Measurements from ENCODE around the gene SERPINI1.

Gene SERPINI1

GRCh38 chr3:167735233-167736138 lies at the start of gene SERPINI1:
Gene SERPINI1 (plus strand): TSS chr3:167735721. CDS start chr3:167789129, 53,408 bp downstream.
- peak within 1 kb of the TSS; percentile 91 to 97 for H3K4me3 ChIP-seq (ENCODE audit: low read depth in 1 of 2, low read length in 2 of 2)
- no peaks in the 10 kb centered on the region for H3K9me3 ChIP-seq (ENCODE audit: control insufficient read depth in 1 of 2, low read length in 2 of 2)
- no peaks in the 10 kb centered on the region for H3K27me3 ChIP-seq (ENCODE audit: control insufficient read depth in 1 of 2, insufficient read depth in 2 of 2, low read length in 2 of 2)
- H3K27ac ChIP-seq (ENCODE audit: low read depth, low read length): peak within 1 kb of the TSS; percentile 93
- peak within 1 kb of the TSS; percentile 71 to 92 for H3K9ac ChIP-seq (ENCODE audit: low read depth in 1 of 2, low read length in 2 of 2)
- no peaks in the 10 kb centered on the region for H3K36me3 ChIP-seq (ENCODE audit: control insufficient read depth in 1 of 2, insufficient read depth in 2 of 2, low read length in 2 of 2)
- H3K4me1 ChIP-seq (ENCODE audit: control insufficient read depth in 1 of 2, insufficient read depth in 2 of 2, low read length in 2 of 2): peaks cover 18 to 25% of the 10 kb centered on the region in 2 donors

GRCh38 chr3:167691366-167691765 lies 44.2 kb upstream of the SERPINI1 start:
- Histone ChIP-seq H3K27me3 (ENCODE audit: control insufficient read depth in 1 of 2, insufficient read depth in 2 of 2, low read length in 2 of 2) (no peaks in the 10 kb centered on the region), H3K9me3 (ENCODE audit: control insufficient read depth in 1 of 2, low read length in 2 of 2) (no peaks in the 10 kb centered on the region), H3K36me3 (ENCODE audit: control insufficient read depth in 1 of 2, insufficient read depth in 2 of 2, low read length in 2 of 2) (peaks cover 11 to 35% of the 10 kb centered on the region in 2 donors), H3K9ac (ENCODE audit: low read depth in 1 of 2, low read length in 2 of 2) (no peak overlapping the region), H3K4me1 (ENCODE audit: control insufficient read depth in 1 of 2, insufficient read depth in 2 of 2, low read length in 2 of 2) (no peaks in the 10 kb centered on the region), H3K27ac (ENCODE audit: low read depth, low read length) (no peak overlapping the region), H3K4me3 (ENCODE audit: low read depth in 1 of 2, low read length in 2 of 2) (no peak overlapping the region)

- Histone ChIP-seq H3K4me3 (ENCODE audit: low read depth in 1 of 2, low read length in 2 of 2) (no peak overlapping the region), H3K9me3 (ENCODE audit: control insufficient read depth in 1 of 2, low read length in 2 of 2) (no peaks in the 10 kb centered on the region), H3K36me3 (ENCODE audit: control insufficient read depth in 1 of 2, insufficient read depth in 2 of 2, low read length in 2 of 2) (peaks cover 7 to 28% of the 10 kb centered on the region in 2 donors), H3K4me1 (ENCODE audit: control insufficient read depth in 1 of 2, insufficient read depth in 2 of 2, low read length in 2 of 2) (peaks cover 0 to 1% of the 10 kb centered on the region in 2 donors), H3K9ac (ENCODE audit: low read depth in 1 of 2, low read length in 2 of 2) (no peak overlapping the region), H3K27ac (ENCODE audit: low read depth, low read length) (no peak overlapping the region), H3K27me3 (ENCODE audit: control insufficient read depth in 1 of 2, insufficient read depth in 2 of 2, low read length in 2 of 2) (no peaks in the 10 kb centered on the region)
Measured at GRCh38 chr3:167694121-167694520, 41.4 kb upstream of the SERPINI1 start.

GRCh38 chr3:167700046-167700445 lies 35.5 kb upstream of the SERPINI1 start:
- no peak overlapping the region for H3K9ac ChIP-seq (ENCODE audit: low read depth in 1 of 2, low read length in 2 of 2)
- H3K4me1 ChIP-seq (ENCODE audit: control insufficient read depth in 1 of 2, insufficient read depth in 2 of 2, low read length in 2 of 2): peaks cover 0 to 5% of the 10 kb centered on the region in 2 donors
- H3K36me3 ChIP-seq (ENCODE audit: control insufficient read depth in 1 of 2, insufficient read depth in 2 of 2, low read length in 2 of 2): peaks cover under 1 to 13% of the 10 kb centered on the region in 2 donors

GRCh38 chr3:167700926-167701325 lies 34.6 kb upstream of the SERPINI1 start:
- H3K4me3 ChIP-seq (ENCODE audit: low read depth in 1 of 2, low read length in 2 of 2): no peak overlapping the region
- H3K27ac ChIP-seq (ENCODE audit: low read depth, low read length): no peak overlapping the region
- peaks cover 0 to 11% of the 10 kb centered on the region in 2 donors for H3K36me3 ChIP-seq (ENCODE audit: control insufficient read depth in 1 of 2, insufficient read depth in 2 of 2, low read length in 2 of 2)
- peaks cover 0 to 5% of the 10 kb centered on the region in 2 donors for H3K4me1 ChIP-seq (ENCODE audit: control insufficient read depth in 1 of 2, insufficient read depth in 2 of 2, low read length in 2 of 2)
- no peaks in the 10 kb centered on the region for H3K27me3 ChIP-seq (ENCODE audit: control insufficient read depth in 1 of 2, insufficient read depth in 2 of 2, low read length in 2 of 2)
- H3K9me3 ChIP-seq (ENCODE audit: control insufficient read depth in 1 of 2, low read length in 2 of 2): no peaks in the 10 kb centered on the region
- no peak overlapping the region for H3K9ac ChIP-seq (ENCODE audit: low read depth in 1 of 2, low read length in 2 of 2)

More at GRCh38 chr3:167700046-167700445, 35.5 kb upstream of the SERPINI1 start:
- no peak overlapping the region for H3K4me3 ChIP-seq (ENCODE audit: low read depth in 1 of 2, low read length in 2 of 2)
- no peaks in the 10 kb centered on the region for H3K27me3 ChIP-seq (ENCODE audit: control insufficient read depth in 1 of 2, insufficient read depth in 2 of 2, low read length in 2 of 2)
- H3K27ac ChIP-seq (ENCODE audit: low read depth, low read length): no peak overlapping the region
- H3K9me3 ChIP-seq (ENCODE audit: control insufficient read depth in 1 of 2, low read length in 2 of 2): no peaks in the 10 kb centered on the region

- Histone ChIP-seq H3K4me3 (ENCODE audit: low read depth in 1 of 2, low read length in 2 of 2) (no peak overlapping the region), H3K27ac (ENCODE audit: low read depth, low read length) (no peak overlapping the region), H3K36me3 (ENCODE audit: control insufficient read depth in 1 of 2, insufficient read depth in 2 of 2, low read length in 2 of 2) (peaks cover 6 to 29% of the 10 kb centered on the region in 2 donors), H3K9ac (ENCODE audit: low read depth in 1 of 2, low read length in 2 of 2) (no peak overlapping the region), H3K27me3 (ENCODE audit: control insufficient read depth in 1 of 2, insufficient read depth in 2 of 2, low read length in 2 of 2) (no peaks in the 10 kb centered on the region), H3K4me1 (ENCODE audit: control insufficient read depth in 1 of 2, insufficient read depth in 2 of 2, low read length in 2 of 2) (no peaks in the 10 kb centered on the region), H3K9me3 (ENCODE audit: control insufficient read depth in 1 of 2, low read length in 2 of 2) (no peaks in the 10 kb centered on the region)
Measured at GRCh38 chr3:167705840-167706239, 29.7 kb upstream of the SERPINI1 start.

- no peak overlapping the region for H3K27ac ChIP-seq (ENCODE audit: low read depth, low read length)
Measured at GRCh38 chr3:167709690-167710089, 25.8 kb upstream of the SERPINI1 start.

GRCh38 chr3:167710552-167710951 lies 25.0 kb upstream of the SERPINI1 start:
- no peaks in the 10 kb centered on the region for H3K4me1 ChIP-seq (ENCODE audit: control insufficient read depth in 1 of 2, insufficient read depth in 2 of 2, low read length in 2 of 2)
- H3K27me3 ChIP-seq (ENCODE audit: control insufficient read depth in 1 of 2, insufficient read depth in 2 of 2, low read length in 2 of 2): no peaks in the 10 kb centered on the region
- H3K9ac ChIP-seq (ENCODE audit: low read depth in 1 of 2, low read length in 2 of 2): no peak overlapping the region
- no peak overlapping the region for H3K27ac ChIP-seq (ENCODE audit: low read depth, low read length)
- H3K9me3 ChIP-seq (ENCODE audit: control insufficient read depth in 1 of 2, low read length in 2 of 2): no peaks in the 10 kb centered on the region
- peaks cover 6 to 33% of the 10 kb centered on the region in 2 donors for H3K36me3 ChIP-seq (ENCODE audit: control insufficient read depth in 1 of 2, insufficient read depth in 2 of 2, low read length in 2 of 2)
- no peak overlapping the region for H3K4me3 ChIP-seq (ENCODE audit: low read depth in 1 of 2, low read length in 2 of 2)

More at GRCh38 chr3:167709690-167710089, 25.8 kb upstream of the SERPINI1 start:
- no peak overlapping the region for H3K9ac ChIP-seq (ENCODE audit: low read depth in 1 of 2, low read length in 2 of 2)
- no peaks in the 10 kb centered on the region for H3K27me3 ChIP-seq (ENCODE audit: control insufficient read depth in 1 of 2, insufficient read depth in 2 of 2, low read length in 2 of 2)
- H3K4me1 ChIP-seq (ENCODE audit: control insufficient read depth in 1 of 2, insufficient read depth in 2 of 2, low read length in 2 of 2): no peaks in the 10 kb centered on the region
- H3K9me3 ChIP-seq (ENCODE audit: control insufficient read depth in 1 of 2, low read length in 2 of 2): no peaks in the 10 kb centered on the region
- H3K36me3 ChIP-seq (ENCODE audit: control insufficient read depth in 1 of 2, insufficient read depth in 2 of 2, low read length in 2 of 2): peaks cover 6 to 31% of the 10 kb centered on the region in 2 donors
- H3K4me3 ChIP-seq (ENCODE audit: low read depth in 1 of 2, low read length in 2 of 2): no peak overlapping the region

GRCh38 chr3:167711439-167711838 lies 24.1 kb upstream of the SERPINI1 start:
- H3K4me3 ChIP-seq (ENCODE audit: low read depth in 1 of 2, low read length in 2 of 2): no peak overlapping the region
- no peaks in the 10 kb centered on the region for H3K9me3 ChIP-seq (ENCODE audit: control insufficient read depth in 1 of 2, low read length in 2 of 2)
- H3K27me3 ChIP-seq (ENCODE audit: control insufficient read depth in 1 of 2, insufficient read depth in 2 of 2, low read length in 2 of 2): no peaks in the 10 kb centered on the region
- no peak overlapping the region for H3K27ac ChIP-seq (ENCODE audit: low read depth, low read length)
- no peaks in the 10 kb centered on the region for H3K4me1 ChIP-seq (ENCODE audit: control insufficient read depth in 1 of 2, insufficient read depth in 2 of 2, low read length in 2 of 2)
- H3K9ac ChIP-seq (ENCODE audit: low read depth in 1 of 2, low read length in 2 of 2): no peak overlapping the region
- peaks cover 6 to 38% of the 10 kb centered on the region in 2 donors for H3K36me3 ChIP-seq (ENCODE audit: control insufficient read depth in 1 of 2, insufficient read depth in 2 of 2, low read length in 2 of 2)

GRCh38 chr3:167712445-167712844 lies 23.1 kb upstream of the SERPINI1 start:
- Histone ChIP-seq H3K36me3 (ENCODE audit: control insufficient read depth in 1 of 2, insufficient read depth in 2 of 2, low read length in 2 of 2) (peaks cover 6 to 38% of the 10 kb centered on the region in 2 donors), H3K4me3 (ENCODE audit: low read depth in 1 of 2, low read length in 2 of 2) (no peak overlapping the region), H3K9ac (ENCODE audit: low read depth in 1 of 2, low read length in 2 of 2) (no peak overlapping the region), H3K9me3 (ENCODE audit: control insufficient read depth in 1 of 2, low read length in 2 of 2) (no peaks in the 10 kb centered on the region), H3K27ac (ENCODE audit: low read depth, low read length) (no peak overlapping the region), H3K4me1 (ENCODE audit: control insufficient read depth in 1 of 2, insufficient read depth in 2 of 2, low read length in 2 of 2) (peaks cover 4 to 8% of the 10 kb centered on the region in 2 donors), H3K27me3 (ENCODE audit: control insufficient read depth in 1 of 2, insufficient read depth in 2 of 2, low read length in 2 of 2) (no peaks in the 10 kb centered on the region)

Data from duodenal mucosa (tissue), 2 donors.